ENCODE data around the gene BUB3.

The BUB3 gene

GRCh38 chr10:123156078-123156477 lies 1.9 kb downstream of the BUB3 start:
- TF ChIP-seq CTCF (IDR thresholded peaks at IDR 0.05; ENCODE audit: low read depth, low read length) = no peak
- peak; percentile 62 to 85 for DNase-seq (ENCODE audit: low read depth in 2 of 2)
- H3K4me3 ChIP-seq (replicated peaks in 1 of 2; ENCODE audit: low read depth in 2 of 2, low read length in 2 of 2) = peak overlapping the region in 1 of 2 donors; percentile 98

GRCh38 chr10:123157210-123157609 lies 3.0 kb downstream of the BUB3 start:
- DNase-seq (ENCODE audit: low read depth in 2 of 2) = peak in 1 of 2 donors; percentile 68

GRCh38 chr10:123158682-123159081 lies 4.5 kb downstream of the BUB3 start:
- no peak for DNase-seq (ENCODE audit: low read depth in 2 of 2)
- TF ChIP-seq CTCF (IDR thresholded peaks at IDR 0.05; ENCODE audit: low read depth, low read length) = no peak
- H3K4me3 ChIP-seq (replicated peaks in 1 of 2; ENCODE audit: low read depth in 2 of 2, low read length in 2 of 2) = no peak overlapping the region

More at GRCh38 chr10:123157210-123157609, 3.0 kb downstream of the BUB3 start:
- no peak overlapping the region for H3K4me3 ChIP-seq (replicated peaks in 1 of 2; ENCODE audit: low read depth in 2 of 2, low read length in 2 of 2)
- TF ChIP-seq CTCF (IDR thresholded peaks at IDR 0.05; ENCODE audit: low read depth, low read length) = no peak

GRCh38 chr10:123160311-123160980 lies 6.2 kb downstream of the BUB3 start:
- H3K4me3 ChIP-seq (replicated peaks in 1 of 2; ENCODE audit: low read depth in 2 of 2, low read length in 2 of 2) = no peak overlapping the region
- DNase-seq (ENCODE audit: low read depth in 2 of 2) = no peak
- no peak for TF ChIP-seq CTCF (IDR thresholded peaks at IDR 0.05; ENCODE audit: low read depth, low read length)

GRCh38 chr10:123164319-123164718 lies 10.1 kb downstream of the BUB3 start:
- no peak for TF ChIP-seq CTCF (IDR thresholded peaks at IDR 0.05; ENCODE audit: low read depth, low read length)
- DNase-seq (ENCODE audit: low read depth in 2 of 2) = no peak
- no peak overlapping the region for H3K4me3 ChIP-seq (replicated peaks in 1 of 2; ENCODE audit: low read depth in 2 of 2, low read length in 2 of 2)

GRCh38 chr10:123165445-123166072 lies 11.4 kb downstream of the BUB3 start:
- no peak overlapping the region for H3K4me3 ChIP-seq (replicated peaks in 1 of 2; ENCODE audit: low read depth in 2 of 2, low read length in 2 of 2)
- no peak for TF ChIP-seq CTCF (IDR thresholded peaks at IDR 0.05; ENCODE audit: low read depth, low read length)
- no peak for DNase-seq (ENCODE audit: low read depth in 2 of 2)
